ENCODE results near the gene CCDC85A. TPM values are rescaled to one million over a fixed set of nuclear protein-coding genes. Genes with fewer than 3 reads are reported as not detected.

CCDC85A gene
- total RNA-seq, 1 donor from 2014 or later, result not detected

DNA sequence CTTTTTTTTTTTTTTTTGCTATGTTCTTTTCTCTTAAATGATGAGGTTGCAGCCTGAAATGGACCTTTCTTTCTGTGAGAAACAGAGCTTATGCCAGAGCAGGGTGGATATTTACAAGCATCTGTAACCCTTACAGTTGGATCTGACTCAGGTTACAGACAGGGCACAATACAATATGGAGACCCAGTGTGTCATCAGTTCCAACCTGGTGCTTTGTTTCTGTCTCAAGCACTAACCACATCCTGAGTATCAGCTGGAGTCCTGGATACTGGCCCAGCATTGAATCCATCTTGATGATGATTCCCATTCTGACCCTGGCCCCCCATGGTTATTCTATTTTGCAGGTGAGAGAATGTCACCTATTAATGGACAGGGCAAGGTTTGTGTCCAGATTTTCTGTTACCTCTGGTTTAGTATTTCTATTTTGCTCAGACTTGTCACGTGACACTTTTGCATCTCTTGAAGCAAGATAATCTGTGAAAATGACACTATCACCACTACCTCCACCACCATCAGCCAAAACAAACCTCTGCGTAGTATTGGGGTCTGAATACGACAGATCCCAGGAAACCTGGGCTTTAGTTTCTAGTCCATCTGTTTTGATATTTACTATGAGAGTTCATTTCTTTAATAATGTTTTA is 174.0 kb downstream of the CCDC85A start:
- intact Hi-C loops (cut with micrococcal nuclease), result no loop called here

DNA sequence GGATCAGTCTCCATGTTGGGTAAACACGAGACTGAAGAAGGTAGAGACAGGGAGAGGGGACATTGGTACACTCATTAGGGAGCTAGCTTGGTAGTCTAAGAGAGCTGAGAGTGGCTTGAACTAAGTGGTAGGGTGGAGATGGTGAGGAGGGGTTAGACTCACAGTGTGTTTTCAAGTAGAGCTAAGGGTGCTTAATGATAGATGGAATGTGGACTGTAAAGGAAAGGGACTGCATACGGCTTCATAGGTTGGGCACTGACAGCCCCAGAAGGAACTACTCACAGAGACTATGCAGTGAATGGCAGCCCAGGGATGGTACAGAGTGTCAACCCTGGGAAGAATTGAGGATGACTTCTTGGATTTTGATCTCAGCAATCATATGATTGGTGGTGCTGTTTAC is 178.1 kb downstream of the CCDC85A start:
- intact Hi-C loops (cut with micrococcal nuclease), result no loop called here

DNA sequence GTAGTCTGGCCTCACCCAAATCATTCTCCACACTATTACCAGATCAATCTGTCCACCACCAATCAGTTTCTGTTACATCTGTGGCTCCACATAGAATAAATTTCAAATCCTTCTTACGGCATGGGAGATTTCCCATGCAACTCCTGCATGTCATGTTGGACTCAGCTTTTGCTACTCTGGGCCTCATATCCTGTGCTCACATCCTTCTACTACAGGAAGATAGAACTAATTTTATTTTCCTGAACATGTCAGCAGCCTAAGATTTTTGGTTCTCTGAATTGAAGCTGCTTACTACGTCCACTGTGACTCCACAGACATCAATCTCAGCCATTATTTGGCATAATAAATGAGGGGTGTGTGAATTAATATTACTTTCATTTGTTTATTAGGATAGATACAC is 181.1 kb downstream of the CCDC85A start:
- intact Hi-C loops (cut with micrococcal nuclease), result no loop called here

DNA sequence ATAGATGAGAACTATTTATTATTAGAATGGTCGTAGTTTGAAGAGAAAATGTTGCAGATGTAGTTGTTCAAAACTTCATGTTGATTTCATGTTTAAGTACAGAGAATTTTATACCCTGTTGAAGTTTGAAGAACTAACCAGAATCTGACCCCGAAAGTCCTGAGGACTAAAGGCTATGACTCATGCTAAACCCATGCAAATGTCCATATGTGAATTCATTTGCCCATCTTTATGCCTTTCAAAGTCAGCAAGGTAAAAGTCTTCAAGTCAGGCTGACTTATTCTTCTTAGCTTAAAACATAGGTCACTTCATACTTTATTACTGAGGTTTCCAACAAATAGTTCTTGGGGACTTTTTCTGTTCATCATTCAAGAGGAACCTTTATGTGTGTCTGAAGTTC is 185.5 kb downstream of the CCDC85A start:
- intact Hi-C loops (cut with micrococcal nuclease), result no loop called here

DNA sequence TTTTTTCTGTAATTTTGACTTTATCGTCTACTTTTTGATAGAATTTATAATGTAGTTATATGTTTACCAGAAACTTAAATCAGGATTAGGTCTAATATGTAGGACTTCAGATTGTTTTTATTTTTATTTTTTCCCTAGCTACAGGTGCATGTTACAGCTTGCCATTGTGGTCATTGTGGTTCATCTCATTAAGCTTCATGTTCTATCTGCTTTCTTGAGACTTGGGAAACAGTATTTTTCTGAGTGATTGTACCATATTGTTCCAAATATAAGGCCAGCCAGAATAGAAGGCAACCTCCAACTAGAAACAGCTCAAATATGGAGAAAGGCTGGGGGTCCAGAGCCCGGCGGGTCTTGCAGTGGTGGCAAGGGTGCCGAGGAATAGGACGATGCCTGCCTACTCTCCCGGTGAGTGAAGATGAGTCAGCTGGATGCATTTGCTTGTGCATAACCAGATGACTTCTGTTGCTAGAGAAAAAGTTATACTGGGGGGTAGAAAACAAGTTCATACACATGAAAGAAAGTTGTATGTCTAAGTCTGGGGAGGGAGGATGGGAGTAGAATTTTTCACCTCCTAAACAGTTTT is 188.4 kb downstream of the CCDC85A start:
- intact Hi-C loops (cut with micrococcal nuclease), result no loop called here

DNA sequence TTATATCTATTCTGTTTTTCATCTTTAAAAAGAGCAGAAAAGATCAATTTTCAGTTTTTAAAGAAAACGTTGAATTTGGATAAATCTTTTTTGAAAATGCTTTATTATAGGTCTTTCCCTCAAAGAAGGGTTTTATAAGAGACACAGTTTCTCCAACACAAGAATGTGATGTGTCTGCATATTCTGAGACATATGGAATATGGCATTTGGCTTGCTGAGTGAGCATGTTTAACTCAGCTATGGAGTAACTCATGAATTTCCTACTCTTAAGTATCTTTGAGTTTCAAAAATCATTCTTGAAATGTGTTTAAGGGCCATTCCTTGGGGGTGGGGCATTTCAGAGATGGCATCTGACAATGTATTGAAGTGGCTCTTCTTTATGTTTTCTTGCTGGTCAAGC is 191.5 kb downstream of the CCDC85A start:
- intact Hi-C loops (cut with micrococcal nuclease), result no loop called here

DNA sequence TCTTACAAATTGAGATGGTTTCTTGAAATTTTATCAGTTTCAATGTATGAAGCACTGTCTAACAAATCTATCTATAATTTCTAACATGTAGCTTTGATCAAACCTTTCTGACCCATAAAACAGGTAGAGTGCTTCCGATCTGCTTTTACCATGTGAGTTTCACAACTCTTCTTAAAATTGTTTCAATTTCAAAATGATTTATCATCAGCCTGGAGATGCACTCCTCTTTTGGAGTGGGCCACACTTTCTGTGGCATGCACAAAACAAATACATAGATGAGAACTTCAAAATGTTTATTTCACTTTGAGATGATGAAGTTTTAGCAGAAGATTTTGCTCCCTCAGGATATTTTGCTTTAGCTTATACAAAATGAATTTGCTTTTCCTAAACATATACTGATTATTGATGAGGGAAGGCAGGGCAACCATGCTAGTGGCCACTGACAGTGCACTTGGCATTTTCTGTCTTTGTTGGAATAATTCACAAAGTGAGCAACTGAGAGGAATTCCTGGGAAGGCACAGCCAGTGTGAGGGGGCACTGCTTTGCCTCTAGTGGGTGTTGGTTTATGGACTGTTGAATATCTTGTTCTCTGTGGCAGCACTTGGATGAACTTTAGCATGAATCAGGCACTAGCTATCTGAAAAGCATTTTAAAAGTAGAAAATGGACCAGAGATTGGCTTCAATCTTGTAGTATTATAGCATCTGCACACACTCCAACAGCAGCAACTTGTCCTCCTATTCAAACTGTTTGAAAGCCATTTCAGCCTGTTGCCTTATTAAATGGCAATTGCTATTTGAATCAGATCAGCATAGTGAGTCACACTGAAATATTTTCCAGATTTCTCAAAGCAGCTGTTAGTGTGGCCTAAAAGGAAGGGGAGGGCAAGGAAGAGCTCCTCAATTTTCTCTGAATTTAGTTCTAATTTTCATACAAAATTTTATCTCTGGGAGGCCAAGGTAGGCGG is 193.2 kb downstream of the CCDC85A start:
- intact Hi-C loops (cut with micrococcal nuclease), result no loop called here

DNA sequence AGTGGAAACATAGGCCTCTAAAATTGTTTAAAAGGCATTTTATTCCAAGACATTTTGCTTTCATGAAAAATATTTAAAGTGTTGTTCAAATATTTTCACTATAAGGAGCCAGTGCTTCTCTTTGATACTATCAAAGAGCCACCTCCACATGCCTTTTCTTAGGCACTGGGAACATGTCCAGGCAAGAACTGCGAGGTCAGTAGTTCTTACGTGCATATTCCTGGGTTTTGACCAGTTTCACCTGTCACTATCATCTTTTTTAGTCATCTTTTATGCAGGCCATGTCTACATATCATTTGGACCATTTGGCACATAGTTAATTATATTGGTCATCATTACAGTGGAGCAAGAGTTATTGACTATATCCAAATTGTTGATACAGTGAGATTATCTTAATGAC is 195.3 kb downstream of the CCDC85A start:
- intact Hi-C loops (cut with micrococcal nuclease), result no loop called here

DNA sequence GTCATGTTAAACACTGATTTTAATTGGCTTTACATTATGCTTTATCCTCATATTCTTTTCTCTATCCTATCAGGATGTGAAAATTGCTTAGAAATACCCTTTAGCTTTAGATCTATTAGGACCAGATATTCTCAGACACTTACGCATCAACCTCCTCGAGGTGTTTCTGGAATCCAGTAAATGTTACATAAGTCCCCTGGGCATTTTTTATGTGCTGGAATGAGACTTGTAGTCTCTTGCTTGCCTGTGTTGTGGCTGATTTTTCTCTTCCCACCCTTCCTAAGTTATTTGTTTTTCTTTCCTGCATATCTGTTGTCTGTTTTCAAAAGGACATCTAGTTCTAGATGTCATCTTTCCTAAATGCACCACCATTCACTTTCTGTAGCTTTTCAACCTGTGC is 197.1 kb downstream of the CCDC85A start:
- intact Hi-C loops (cut with micrococcal nuclease), result no loop called here

DNA sequence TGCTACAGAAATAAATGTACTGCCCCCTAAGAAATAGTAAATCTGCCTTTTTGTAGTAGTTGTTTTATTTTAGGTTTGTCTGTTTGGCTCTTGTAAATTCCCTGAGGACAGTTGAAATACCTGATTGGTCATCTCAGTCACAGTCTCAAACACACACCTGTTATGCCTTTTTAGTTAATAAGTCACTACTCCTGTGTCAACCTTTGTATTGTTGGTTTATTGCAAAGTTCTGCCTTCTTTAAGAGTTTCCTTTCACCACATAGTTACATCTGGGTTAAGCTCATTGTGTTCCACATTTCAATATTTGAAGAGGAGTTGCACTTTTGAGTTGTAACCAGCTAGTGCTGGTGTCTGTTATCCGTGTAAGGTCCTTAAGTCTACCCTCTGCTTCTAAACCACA is 198.7 kb downstream of the CCDC85A start:
- intact Hi-C loops (cut with micrococcal nuclease), result no loop called here

DNA sequence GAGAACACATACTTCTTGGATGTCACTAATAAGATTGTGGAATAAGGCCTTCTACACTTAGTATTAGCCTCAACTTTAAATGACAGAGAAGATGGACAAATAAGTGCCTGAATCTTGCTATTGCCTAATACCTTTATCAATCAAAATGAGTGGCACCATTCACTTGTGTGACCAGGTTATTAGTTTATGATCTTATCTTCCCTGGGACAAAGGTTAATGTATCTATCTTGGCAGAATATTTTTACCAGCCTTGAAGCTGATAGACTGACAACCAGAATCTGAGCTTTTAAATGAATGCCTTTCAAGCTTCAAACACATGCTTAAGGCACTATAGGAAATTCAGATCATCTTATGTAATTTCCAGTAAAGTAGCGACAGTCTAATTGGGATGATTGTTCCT is 202.9 kb downstream of the CCDC85A start:
- intact Hi-C loops (cut with micrococcal nuclease), result no loop called here

DNA sequence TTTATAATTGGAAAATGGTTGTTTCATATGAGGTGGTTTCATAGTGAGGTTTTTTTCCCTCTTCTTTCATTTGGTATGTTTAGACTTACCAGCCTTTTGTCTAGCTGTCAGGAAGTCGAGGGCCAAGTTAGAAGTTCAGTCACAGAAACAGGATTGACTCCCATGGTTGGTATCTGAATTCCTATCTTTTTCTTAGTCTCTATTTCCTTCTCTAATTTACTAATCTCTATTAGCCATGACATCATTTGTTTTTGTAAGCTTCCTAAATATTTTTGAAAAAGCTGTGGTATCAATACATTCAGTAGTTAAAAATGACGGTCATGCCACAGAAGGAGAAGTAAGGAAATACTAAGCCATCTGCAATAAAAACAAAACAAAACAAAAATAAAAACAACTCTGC is 206.9 kb downstream of the CCDC85A start:
- intact Hi-C loops (cut with micrococcal nuclease), result no loop called here

DNA sequence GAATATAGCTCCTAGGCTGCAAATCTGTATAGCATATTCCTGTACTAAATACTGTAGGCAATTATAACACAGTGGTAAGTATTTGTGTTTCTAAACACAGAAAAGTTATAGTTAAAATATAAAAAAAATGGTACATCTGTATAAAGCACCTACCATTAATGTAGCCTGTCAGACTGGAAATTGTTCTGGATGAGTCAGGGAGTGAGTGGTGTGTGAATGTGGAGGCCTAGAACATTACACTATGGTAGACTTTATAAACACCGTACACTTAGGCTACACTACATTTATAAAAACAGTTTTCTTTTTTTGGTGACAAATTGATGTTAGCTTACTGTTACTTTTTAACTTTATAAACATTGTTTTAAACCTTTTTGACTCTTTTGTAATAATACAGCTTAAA is 226.3 kb downstream of the CCDC85A start:
- intact Hi-C loops (cut with micrococcal nuclease), result no loop called here

DNA sequence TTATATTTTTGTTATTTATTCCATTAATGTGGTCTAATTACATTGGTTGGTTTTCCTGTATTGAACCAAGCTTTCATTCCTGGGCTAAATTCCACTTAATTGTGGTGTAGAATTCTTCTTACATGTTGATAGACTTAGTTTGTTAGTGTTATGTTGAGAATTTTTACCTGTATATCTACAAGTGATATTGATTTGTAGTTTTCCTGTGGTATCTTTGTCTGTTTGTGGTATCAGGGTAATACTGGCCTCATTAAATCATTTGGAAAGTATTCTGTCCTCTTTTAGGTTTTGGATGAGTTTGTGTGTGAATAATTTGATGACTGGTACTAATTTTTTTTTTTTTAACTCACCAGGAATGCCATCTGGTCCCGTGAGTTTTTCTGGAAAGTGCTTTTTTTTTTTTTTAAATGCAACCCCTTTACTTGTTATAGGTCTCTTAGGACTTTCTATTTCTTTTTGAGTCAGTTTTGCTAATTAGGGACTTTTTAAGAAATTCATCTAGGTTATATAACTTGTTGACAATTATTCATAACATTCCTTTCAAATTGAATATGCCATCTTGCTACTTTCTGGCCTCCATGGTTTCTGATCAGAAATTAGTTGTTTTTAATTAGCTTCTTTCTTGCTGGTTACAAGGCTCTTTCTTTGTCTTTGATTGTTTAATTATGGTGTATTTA is 232.8 kb downstream of the CCDC85A start:
- intact Hi-C loops (cut with micrococcal nuclease), result no loop called here
